Stimulated activated CD4-positive, alpha-beta T cell treated with anti-CD3 and anti-CD28 coated beads, Interleukin-2, amount 100 ng/mL, for 24 hours (primary cell): ENCODE results near the gene GADD45G.

Source experiments
- DNase-seq, 2 donors: peaks; one replicate each; pipeline ENCODE4 v3.0.0-alpha.2; 2020

The GADD45G gene

GRCh38 chr9:89604729-89605464, at the start of gene GADD45G:
TSS of gene GADD45G (plus strand) at chr9:89605012. CDS start at chr9:89605122, 110 bp downstream.
- DNase-seq: peak; percentile 85 to 90

GRCh38 chr9:89555036-89555415, 49.8 kb upstream of the GADD45G start:
- no peak for DNase-seq

GRCh38 chr9:89555451-89556375, 49.1 kb upstream of the GADD45G start:
- DNase-seq: no peak

GRCh38 chr9:89558196-89558899, 46.5 kb upstream of the GADD45G start:
- no peak for DNase-seq

GRCh38 chr9:89558948-89559347, 45.9 kb upstream of the GADD45G start:
- DNase-seq: no peak

GRCh38 chr9:89562186-89562814, 42.5 kb upstream of the GADD45G start:
- DNase-seq: no peak

- no peak for DNase-seq
Measured at GRCh38 chr9:89563571-89564345, 41.1 kb upstream of the GADD45G start.

GRCh38 chr9:89564346-89564878, 40.4 kb upstream of the GADD45G start:
- no peak for DNase-seq

- DNase-seq: no peak
Measured at GRCh38 chr9:89567649-89568048, 37.2 kb upstream of the GADD45G start.

- no peak for DNase-seq
Measured at GRCh38 chr9:89574309-89574708, 30.5 kb upstream of the GADD45G start.

GRCh38 chr9:89576404-89576839, 28.4 kb upstream of the GADD45G start:
- no peak for DNase-seq

GRCh38 chr9:89577363-89577762, 27.4 kb upstream of the GADD45G start:
- DNase-seq: no peak

GRCh38 chr9:89579741-89580385, 24.9 kb upstream of the GADD45G start:
- DNase-seq: no peak

GRCh38 chr9:89586311-89586710, 18.5 kb upstream of the GADD45G start:
- DNase-seq: no peak

GRCh38 chr9:89588271-89588879, 16.4 kb upstream of the GADD45G start:
- no peak for DNase-seq

- no peak for DNase-seq
Measured at GRCh38 chr9:89590415-89590814, 14.4 kb upstream of the GADD45G start.

GRCh38 chr9:89591274-89592212, 13.3 kb upstream of the GADD45G start:
- no peak for DNase-seq

GRCh38 chr9:89592213-89592815, 12.5 kb upstream of the GADD45G start:
- DNase-seq: no peak
